HG02759 (cell line): ENCODE measurements around the gene KLHL7.
A peak's percentile ranks its signal among the peaks of the same experiment; 100 is the strongest.

Experiments used
- ATAC-seq: cut with Tn5 transposase; IDR thresholded peaks from one replicate; pipeline ENCODE4 v1.9.1; 2021; ENCODE audit warnings: mild to moderate bottlenecking, moderate library complexity; ENCODE audit not compliant: unreplicated experiment

Gene KLHL7, protein sequence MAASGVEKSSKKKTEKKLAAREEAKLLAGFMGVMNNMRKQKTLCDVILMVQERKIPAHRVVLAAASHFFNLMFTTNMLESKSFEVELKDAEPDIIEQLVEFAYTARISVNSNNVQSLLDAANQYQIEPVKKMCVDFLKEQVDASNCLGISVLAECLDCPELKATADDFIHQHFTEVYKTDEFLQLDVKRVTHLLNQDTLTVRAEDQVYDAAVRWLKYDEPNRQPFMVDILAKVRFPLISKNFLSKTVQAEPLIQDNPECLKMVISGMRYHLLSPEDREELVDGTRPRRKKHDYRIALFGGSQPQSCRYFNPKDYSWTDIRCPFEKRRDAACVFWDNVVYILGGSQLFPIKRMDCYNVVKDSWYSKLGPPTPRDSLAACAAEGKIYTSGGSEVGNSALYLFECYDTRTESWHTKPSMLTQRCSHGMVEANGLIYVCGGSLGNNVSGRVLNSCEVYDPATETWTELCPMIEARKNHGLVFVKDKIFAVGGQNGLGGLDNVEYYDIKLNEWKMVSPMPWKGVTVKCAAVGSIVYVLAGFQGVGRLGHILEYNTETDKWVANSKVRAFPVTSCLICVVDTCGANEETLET

GRCh38 chr7:23105644-23106056 lies at the start of gene KLHL7:
KLHL7 (plus strand) TSS chr7:23105785; CDS start chr7:23106027, 242 bp downstream.
- ATAC-seq: peak; percentile 99

DNA sequence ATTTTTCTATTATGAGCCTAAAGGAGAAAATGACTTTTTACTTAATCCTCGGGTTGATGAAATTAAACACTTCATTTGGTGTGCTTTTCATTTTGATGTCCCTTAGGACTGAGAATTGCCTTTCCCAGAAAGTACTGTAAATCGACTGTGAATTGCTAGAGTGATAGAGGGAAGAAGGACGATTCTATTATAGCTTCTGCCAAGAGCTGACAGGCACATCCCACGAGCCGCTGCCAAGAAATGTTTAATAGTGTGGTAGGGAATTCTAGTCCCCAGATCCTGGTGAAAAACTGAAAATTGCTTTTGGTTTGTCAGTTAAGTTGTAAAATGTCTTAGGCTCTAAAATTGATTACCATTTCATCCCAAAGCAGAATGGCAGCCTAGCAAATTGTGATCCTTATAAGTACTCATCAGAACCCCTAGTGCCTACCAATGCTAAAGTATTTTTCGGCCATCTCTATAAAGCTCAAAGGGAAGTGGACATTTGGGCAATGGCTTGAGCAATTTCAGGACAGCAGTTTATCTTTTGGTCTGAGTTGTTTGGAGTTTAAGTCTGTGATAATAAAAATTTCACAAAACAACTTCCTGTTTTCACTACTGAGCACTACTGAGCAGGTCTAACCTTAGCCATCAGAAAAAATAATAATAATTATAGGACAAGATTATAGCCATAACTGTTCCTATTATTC lies 47.0 kb upstream of the KLHL7 start:
- ATAC-seq: no peak

DNA sequence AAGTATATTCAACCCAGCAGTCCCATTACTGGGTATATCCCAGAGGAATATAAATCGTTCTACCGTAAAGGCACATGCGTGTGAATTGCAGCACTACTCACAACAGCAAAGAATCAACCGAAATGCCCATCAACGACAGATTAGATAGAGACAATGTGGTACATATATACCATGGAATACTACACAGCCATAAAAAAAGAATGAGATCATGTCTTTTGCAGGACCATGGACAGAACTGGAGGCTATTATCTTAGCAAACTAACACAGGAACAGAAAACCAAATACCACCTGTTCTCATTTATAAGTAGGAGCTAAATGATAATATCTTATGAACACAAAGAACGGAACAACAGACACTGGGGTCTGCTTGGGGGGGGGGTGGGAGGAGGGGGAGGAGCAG lies 44.3 kb upstream of the KLHL7 start:
- no peak for ATAC-seq

- no peak for ATAC-seq
Observed at GRCh38 chr7:23062452-23062851, 43.1 kb upstream of the KLHL7 start.

DNA sequence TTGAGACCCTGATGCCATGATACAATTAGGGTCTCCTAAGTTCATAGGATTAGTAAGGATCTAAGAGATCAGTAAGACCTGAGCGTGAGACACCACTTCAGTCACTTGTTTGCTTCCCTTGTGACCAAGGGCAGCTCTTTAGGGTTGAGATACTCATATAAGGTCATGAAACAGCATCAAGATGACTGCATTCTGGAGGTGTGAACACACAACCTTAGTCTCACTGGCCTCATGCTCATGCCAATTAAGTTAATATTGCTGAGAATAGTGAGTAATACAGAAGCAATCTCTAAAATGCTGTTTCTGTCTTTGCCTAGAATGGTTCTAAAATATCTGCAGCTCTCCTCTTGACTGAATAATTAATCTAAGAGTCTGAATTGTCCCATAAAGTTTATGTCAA lies 39.6 kb upstream of the KLHL7 start:
- ATAC-seq: no peak

GRCh38 chr7:23067271-23067670 lies 38.3 kb upstream of the KLHL7 start:
- ATAC-seq: no peak

DNA sequence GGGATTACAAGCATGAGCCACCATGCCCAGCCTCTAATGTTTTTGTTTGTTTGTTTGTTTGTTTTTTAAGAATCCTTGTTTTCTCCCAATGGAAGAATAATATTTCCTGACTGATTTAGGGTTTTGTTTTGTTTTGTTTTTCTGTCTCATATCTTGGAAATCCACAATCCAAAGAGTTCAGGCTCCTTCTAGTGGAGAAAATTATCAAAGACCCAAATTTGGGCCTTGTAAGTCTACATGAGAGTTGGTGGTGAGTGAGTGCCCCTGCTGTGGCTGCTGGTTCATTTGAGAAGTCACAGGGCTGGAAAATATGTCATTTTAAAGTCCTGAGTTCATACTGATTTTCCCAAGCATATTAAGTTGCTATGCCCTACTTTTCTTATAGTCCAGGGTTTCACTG lies 33.5 kb upstream of the KLHL7 start:
- ATAC-seq: no peak

DNA sequence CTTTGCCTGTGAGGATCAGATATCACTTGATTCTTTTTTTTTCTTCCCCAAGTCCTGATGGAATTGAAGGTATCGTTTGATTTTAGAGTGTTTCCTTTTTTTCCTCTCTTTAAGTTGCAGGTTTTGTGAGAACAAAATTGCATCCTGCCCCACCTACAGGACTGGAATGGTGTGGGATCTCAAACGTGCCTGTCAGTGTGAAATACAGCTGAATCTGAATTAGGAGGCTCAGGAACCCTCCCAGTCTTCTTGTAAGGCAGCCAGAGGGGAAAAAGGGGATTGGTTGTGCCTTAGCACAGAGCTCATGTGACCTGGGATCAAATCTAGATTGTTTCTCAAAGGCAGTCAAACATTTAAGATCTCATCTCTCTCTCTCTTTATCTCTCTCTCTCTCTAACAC lies 32.7 kb upstream of the KLHL7 start:
- no peak for ATAC-seq

DNA sequence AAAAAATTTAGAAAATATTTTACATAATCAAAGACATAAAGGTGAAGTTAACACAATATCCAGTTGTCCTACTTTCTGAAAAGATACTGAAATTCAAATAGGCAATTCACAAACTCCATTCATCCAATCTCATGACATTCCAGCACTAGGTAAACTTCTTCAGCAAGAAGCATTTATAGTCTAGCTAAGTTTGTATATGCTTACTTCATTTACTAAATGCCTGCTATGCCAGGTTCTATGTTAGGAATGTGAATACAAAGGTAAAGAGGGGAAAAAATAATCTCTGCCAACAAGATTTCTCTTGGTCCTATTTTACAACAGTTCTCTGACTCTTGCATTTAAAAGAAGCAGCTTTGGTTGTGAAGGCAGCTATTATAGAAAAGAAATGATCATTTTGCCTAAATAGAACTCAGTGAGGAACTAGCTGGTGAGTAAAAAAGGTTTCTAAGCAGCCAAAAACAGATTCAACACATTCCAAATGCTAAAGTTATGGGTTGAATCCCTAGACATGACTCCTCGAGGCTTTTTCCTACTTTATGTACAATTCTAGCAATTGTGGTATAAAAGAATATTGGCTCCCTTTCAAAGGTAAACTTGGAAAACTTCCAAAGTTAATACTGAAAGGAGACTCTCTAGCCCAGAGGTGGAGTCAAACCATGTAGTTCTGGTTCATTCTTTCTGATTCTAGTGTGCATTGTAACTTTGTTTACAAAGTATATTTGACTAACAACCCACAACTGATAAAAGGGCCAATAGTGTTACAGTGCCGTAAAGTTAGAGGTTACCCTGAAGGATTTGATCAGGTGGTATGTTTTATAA lies 30.9 kb upstream of the KLHL7 start:
- no peak for ATAC-seq

DNA sequence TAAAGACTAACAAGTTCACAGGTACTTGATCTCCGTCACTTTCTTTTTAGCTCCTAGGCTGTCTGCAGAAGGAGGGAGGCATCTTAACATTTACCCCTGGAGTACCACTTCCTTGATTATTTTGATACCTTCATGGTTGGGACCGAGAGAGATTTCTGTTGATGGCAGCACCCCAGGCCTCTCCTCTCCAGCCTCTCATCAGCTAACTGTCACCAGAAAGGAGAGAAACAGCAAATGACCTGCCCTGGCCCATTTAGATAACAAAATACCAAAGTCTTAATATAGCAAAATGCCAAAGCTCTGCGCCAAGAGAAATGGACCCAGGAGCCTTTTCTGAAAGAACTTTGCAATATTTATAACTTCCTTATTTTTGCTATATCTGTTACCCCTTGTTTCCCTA lies 30.0 kb upstream of the KLHL7 start:
- ATAC-seq: no peak

GRCh38 chr7:23076772-23077171 lies 28.8 kb upstream of the KLHL7 start:
- no peak for ATAC-seq

DNA sequence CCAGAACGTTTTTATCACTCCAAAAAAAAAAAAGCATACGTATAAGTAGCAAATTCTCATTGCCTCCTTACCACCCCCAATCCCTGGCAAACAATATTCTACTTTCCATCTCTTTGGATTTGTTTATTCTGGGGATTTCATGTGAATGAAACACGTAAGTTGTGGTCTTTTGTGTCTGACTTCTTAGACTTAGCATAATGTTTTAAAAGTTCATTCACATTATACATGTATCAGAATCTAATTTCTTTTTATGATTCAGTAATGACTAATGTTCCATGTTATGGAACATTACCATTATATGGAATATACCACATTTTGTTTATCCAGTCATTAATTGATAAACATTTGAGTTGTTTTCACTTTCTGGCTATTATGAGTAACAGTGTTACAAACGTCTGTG lies 12.5 kb upstream of the KLHL7 start:
- no peak for ATAC-seq

- ATAC-seq: no peak
Observed at GRCh38 chr7:23093546-23093945, 12.0 kb upstream of the KLHL7 start.

GRCh38 chr7:23096518-23097290 lies 8.9 kb upstream of the KLHL7 start:
- ATAC-seq: no peak

DNA sequence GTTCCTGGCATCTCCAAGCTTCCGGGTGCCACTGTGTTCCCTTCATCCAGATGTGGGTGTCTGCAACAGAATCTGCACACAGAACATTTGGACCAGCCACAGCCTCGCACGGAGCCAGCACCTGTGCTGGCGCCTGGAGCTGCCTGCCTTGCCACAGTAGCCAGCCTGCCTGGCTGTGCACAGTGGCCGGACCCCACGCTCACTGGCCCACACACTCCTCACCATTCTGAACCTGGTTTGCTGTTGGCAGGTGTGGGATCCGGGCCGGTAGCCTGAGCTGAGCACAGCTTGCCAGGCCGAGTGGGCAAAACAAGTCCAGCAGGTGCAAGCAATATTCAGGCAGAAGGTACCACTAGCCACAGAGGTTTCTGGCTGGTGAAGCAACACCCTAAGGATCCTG lies 7.6 kb upstream of the KLHL7 start:
- ATAC-seq: no peak

DNA sequence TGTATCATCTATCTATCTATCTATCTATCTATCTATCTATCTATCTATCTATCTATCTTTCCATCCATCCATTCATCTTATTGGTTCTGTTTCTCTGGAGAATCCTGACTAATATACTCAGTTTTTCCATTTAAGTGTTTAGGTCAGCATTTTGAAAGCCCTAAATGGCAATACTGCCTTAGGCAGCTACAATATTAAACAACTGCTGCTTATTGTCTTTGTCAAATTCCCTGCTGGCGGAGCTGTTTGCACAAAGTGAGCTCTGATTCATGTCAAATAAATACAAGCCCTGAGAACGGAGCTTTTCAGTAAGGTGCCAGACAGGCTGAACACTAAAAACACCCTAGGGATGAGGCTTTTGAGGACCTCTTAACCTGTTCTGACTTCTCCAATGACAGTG lies 7.1 kb upstream of the KLHL7 start:
- no peak for ATAC-seq

GRCh38 chr7:23100697-23101096 lies 4.9 kb upstream of the KLHL7 start:
- no peak for ATAC-seq

DNA sequence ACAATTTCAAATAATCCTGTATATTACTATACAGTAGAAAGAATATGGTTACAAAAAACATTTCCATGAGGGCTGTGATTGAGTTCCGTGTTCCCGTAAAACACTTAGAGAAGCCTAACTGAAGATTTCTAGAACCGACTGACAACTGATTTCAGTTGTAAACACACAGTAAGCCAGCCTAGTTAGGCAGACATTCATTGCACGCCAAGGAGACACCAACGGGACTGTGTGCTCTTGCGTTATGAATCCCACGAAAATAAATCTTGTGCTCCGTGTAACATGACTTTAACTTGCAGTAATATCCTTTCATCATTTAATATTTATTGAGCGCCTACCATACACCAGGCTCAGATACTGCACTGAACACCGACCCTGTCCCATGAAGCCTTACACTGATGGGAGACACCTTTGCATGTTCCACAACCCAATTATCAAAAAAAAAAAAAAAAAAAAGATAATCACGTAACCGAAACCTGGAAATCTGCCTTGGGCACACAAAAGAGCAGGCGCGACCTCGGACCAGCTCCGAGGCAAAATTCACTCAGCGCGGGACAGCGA lies 420 bp upstream of the KLHL7 start:
- ATAC-seq: peak; percentile 25

GRCh38 chr7:23106057-23106822 lies 655 bp downstream of the KLHL7 start:
- peak; percentile 32 for ATAC-seq
